HG03095 (cell line): Measurements from ENCODE around the gene GPR62.

Experiments
- ATAC-seq: cut with Tn5 transposase; IDR thresholded peaks from one replicate; pipeline ENCODE4 v1.9.1; 2021; ENCODE audit warnings: moderate library complexity; ENCODE audit not compliant: unreplicated experiment

The GPR62 gene

GRCh38 chr3:51937611-51938450, 17.4 kb upstream of the GPR62 start:
- no peak for ATAC-seq

GRCh38 chr3:51938780-51939425, 16.3 kb upstream of the GPR62 start:
- no peak for ATAC-seq

GRCh38 chr3:51940648-51941462, 14.3 kb upstream of the GPR62 start:
- no peak for ATAC-seq

- no peak for ATAC-seq
Measured at GRCh38 chr3:51941463-51941797, 13.8 kb upstream of the GPR62 start.

- peak; percentile 81 for ATAC-seq
Measured at GRCh38 chr3:51941798-51942602, 13.2 kb upstream of the GPR62 start, which contains the start of the genes PARP3 and RRP9. PARP3 (plus strand) TSS chr3:51942363; CDS start chr3:51943356, 993 bp downstream. RRP9 (minus strand) TSS chr3:51941904; CDS start chr3:51941867, 37 bp downstream.

GRCh38 chr3:51942603-51943450, 12.4 kb upstream of the GPR62 start:
- peak; percentile 28 for ATAC-seq

GRCh38 chr3:51943451-51944391, 11.5 kb upstream of the GPR62 start:
- ATAC-seq, result no peak

GRCh38 chr3:51944451-51945021, 10.6 kb upstream of the GPR62 start:
- no peak for ATAC-seq

- no peak for ATAC-seq
Measured at GRCh38 chr3:51945031-51945840, 9.9 kb upstream of the GPR62 start.

GRCh38 chr3:51945926-51946705, 9.1 kb upstream of the GPR62 start:
- ATAC-seq, result no peak

- ATAC-seq, result no peak
Measured at GRCh38 chr3:51946796-51947195, 8.4 kb upstream of the GPR62 start.

GRCh38 chr3:51947215-51947900, 7.8 kb upstream of the GPR62 start:
- ATAC-seq, result no peak

- ATAC-seq, result no peak
Measured at GRCh38 chr3:51948016-51948580, 7.1 kb upstream of the GPR62 start.

GRCh38 chr3:51949121-51949520, 6.1 kb upstream of the GPR62 start:
- ATAC-seq, result no peak

GRCh38 chr3:51950899-51951298, 4.3 kb upstream of the GPR62 start:
- no peak for ATAC-seq

- no peak for ATAC-seq
Measured at GRCh38 chr3:51953445-51953844, 1.7 kb upstream of the GPR62 start.
